GM10266 (cell line): ENCODE measurements around the gene ZYG11B.
A peak's percentile ranks its signal among the peaks of the same experiment; 100 is the strongest.

Experiments
- DNase-seq: peaks from one replicate; pipeline ENCODE4 v3.0.0; 2012; ENCODE audit errors: extremely low spot score
- CTCF ChIP-seq: IDR thresholded peaks from 2 replicates; pipeline ENCODE4 v1.5.1; 2012; ENCODE audit warnings: mild to moderate bottlenecking, low read depth; ENCODE audit not compliant: control insufficient read depth, insufficient read depth; ENCODE audit errors: missing control alignments

ZYG11B gene

GRCh38 chr1:52726265-52727113, at the start of gene ZYG11B:
Gene ZYG11B, plus strand, starts transcription at chr1:52726453. Its CDS starts 201 bp downstream, at chr1:52726654.
- no peak for TF ChIP-seq CTCF
- DNase-seq: peak; percentile 98

- TF ChIP-seq CTCF: no peak
These were observed 49.0 kb upstream of the ZYG11B start for GRCh38 chr1:52677076-52677806.

GRCh38 chr1:52679048-52679447, 47.2 kb upstream of the ZYG11B start:
- DNase-seq: no peak
- TF ChIP-seq CTCF: no peak

More at GRCh38 chr1:52677076-52677806, 49.0 kb upstream of the ZYG11B start:
- DNase-seq: no peak

GRCh38 chr1:52679498-52679897, 46.8 kb upstream of the ZYG11B start:
- DNase-seq: no peak
- no peak for TF ChIP-seq CTCF

GRCh38 chr1:52680353-52680752, 45.9 kb upstream of the ZYG11B start:
- no peak for TF ChIP-seq CTCF
- DNase-seq: no peak

- DNase-seq: no peak
These were observed 45.1 kb upstream of the ZYG11B start for GRCh38 chr1:52681136-52681535.

More at GRCh38 chr1:52681136-52681535, 45.1 kb upstream of the ZYG11B start:
- no peak for TF ChIP-seq CTCF
